ENCODE results near the gene CACNA2D2. TPM values are rescaled to one million over a fixed set of nuclear protein-coding genes. Genes with fewer than 3 reads are reported as not detected.

The CACNA2D2 gene
- total and polyA plus RNA-seq, 2 of the 8 experiments (the other 6 are each of a cell fraction or from before 2014, with no cell fraction given) = 14.1 to 25.0 TPM

DNA sequence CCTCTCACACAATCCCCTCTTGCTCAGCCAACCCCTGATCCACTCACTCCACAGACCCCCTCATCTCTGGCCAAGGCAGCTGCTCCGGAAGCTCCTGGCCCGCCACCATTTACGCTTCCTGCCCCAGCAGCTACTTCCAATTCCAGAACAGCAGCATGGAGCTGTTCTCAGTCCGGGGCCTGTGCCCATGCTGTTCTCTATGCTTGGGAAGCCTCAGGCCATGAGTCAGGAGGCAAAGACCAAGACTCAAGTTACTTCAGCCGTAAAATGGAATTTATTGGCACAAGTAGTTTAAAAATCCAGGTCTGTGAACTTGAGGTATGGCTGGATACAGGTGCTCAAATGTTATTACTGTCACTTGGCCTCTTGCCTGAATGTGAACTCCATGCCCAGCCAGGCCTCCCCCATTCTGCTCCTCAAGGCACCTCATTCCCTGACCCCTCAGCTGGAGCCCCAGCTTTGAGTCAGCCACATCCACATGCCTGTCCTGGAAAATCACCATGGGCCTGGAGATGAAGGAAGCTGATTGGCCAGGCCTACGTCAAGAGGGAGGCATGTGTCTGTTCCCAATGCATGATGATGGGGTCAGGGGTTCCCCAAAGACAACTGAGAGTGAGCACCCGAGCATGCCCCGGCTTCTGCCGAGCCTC is 31.4 kb upstream of the CACNA2D2 start (continued):
- TF ChIP-seq, protein P1, sequence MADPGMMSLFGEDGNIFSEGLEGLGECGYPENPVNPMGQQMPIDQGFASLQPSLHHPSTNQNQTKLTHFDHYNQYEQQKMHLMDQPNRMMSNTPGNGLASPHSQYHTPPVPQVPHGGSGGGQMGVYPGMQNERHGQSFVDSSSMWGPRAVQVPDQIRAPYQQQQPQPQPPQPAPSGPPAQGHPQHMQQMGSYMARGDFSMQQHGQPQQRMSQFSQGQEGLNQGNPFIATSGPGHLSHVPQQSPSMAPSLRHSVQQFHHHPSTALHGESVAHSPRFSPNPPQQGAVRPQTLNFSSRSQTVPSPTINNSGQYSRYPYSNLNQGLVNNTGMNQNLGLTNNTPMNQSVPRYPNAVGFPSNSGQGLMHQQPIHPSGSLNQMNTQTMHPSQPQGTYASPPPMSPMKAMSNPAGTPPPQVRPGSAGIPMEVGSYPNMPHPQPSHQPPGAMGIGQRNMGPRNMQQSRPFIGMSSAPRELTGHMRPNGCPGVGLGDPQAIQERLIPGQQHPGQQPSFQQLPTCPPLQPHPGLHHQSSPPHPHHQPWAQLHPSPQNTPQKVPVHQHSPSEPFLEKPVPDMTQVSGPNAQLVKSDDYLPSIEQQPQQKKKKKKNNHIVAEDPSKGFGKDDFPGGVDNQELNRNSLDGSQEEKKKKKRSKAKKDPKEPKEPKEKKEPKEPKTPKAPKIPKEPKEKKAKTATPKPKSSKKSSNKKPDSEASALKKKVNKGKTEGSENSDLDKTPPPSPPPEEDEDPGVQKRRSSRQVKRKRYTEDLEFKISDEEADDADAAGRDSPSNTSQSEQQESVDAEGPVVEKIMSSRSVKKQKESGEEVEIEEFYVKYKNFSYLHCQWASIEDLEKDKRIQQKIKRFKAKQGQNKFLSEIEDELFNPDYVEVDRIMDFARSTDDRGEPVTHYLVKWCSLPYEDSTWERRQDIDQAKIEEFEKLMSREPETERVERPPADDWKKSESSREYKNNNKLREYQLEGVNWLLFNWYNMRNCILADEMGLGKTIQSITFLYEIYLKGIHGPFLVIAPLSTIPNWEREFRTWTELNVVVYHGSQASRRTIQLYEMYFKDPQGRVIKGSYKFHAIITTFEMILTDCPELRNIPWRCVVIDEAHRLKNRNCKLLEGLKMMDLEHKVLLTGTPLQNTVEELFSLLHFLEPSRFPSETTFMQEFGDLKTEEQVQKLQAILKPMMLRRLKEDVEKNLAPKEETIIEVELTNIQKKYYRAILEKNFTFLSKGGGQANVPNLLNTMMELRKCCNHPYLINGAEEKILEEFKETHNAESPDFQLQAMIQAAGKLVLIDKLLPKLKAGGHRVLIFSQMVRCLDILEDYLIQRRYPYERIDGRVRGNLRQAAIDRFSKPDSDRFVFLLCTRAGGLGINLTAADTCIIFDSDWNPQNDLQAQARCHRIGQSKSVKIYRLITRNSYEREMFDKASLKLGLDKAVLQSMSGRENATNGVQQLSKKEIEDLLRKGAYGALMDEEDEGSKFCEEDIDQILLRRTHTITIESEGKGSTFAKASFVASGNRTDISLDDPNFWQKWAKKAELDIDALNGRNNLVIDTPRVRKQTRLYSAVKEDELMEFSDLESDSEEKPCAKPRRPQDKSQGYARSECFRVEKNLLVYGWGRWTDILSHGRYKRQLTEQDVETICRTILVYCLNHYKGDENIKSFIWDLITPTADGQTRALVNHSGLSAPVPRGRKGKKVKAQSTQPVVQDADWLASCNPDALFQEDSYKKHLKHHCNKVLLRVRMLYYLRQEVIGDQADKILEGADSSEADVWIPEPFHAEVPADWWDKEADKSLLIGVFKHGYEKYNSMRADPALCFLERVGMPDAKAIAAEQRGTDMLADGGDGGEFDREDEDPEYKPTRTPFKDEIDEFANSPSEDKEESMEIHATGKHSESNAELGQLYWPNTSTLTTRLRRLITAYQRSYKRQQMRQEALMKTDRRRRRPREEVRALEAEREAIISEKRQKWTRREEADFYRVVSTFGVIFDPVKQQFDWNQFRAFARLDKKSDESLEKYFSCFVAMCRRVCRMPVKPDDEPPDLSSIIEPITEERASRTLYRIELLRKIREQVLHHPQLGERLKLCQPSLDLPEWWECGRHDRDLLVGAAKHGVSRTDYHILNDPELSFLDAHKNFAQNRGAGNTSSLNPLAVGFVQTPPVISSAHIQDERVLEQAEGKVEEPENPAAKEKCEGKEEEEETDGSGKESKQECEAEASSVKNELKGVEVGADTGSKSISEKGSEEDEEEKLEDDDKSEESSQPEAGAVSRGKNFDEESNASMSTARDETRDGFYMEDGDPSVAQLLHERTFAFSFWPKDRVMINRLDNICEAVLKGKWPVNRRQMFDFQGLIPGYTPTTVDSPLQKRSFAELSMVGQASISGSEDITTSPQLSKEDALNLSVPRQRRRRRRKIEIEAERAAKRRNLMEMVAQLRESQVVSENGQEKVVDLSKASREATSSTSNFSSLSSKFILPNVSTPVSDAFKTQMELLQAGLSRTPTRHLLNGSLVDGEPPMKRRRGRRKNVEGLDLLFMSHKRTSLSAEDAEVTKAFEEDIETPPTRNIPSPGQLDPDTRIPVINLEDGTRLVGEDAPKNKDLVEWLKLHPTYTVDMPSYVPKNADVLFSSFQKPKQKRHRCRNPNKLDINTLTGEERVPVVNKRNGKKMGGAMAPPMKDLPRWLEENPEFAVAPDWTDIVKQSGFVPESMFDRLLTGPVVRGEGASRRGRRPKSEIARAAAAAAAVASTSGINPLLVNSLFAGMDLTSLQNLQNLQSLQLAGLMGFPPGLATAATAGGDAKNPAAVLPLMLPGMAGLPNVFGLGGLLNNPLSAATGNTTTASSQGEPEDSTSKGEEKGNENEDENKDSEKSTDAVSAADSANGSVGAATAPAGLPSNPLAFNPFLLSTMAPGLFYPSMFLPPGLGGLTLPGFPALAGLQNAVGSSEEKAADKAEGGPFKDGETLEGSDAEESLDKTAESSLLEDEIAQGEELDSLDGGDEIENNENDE (IDR thresholded peaks at IDR 0.05; ENCODE audit: insufficient replicate concordance, low read length) = no peak
- TF ChIP-seq BCL11A (IDR thresholded peaks at IDR 0.05; ENCODE audit: low read depth in 2 of 2, low read length in 2 of 2) = no peak

Measured in H1 (cell line).